Measurements from ENCODE around the gene EFCAB6.

GRCh38 chr22:43533156-43533530, 279.0 kb downstream of the EFCAB6 start:
- TF ChIP-seq FOXM1 (IDR thresholded peaks at IDR 0.05; ENCODE audit: borderline replicate concordance, low read depth) = no peak
- TF ChIP-seq MAX (IDR thresholded peaks at IDR 0.05) = no peak
- TF ChIP-seq USF1 (IDR thresholded peaks at IDR 0.05) = no peak

Measured in Ishikawa (cell line).